Hematopoietic multipotent progenitor cell treated with erythropoietin and hydrocortisone succinate and interleukin-3 and kit ligand, for 4 days (in vitro differentiated cells): ENCODE results near the gene C14orf180.

Experiments used
- DNase-seq: peaks from one replicate; pipeline ENCODE4 v3.0.0-alpha.2; 2015

The C14orf180 gene

DNA sequence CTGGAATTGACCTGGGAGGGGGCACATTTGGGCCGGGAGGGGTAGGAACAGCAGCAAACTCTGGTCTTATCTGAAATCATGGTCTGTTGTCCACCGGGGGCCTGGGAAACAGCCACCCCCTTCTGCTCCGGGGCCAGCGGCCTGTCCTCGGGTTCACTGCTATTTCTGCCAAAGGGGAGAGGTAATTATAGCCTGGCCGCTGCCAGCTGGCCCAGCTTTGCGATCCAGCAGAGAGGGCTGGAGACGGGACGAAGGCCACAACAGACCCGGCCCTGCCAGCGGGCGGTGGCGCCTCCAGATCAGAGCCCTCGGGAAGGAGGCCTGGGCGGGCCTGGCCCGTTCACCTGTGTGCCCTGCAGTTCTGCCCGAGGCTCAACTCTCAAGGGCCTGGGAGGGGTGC lies at the start of gene C14orf180:
C14orf180 (plus strand) TSS at position 258 of the 400 bp plus-strand sequence. CDS start 6,667 bp downstream, outside the sequence.
- no peak for DNase-seq

DNA sequence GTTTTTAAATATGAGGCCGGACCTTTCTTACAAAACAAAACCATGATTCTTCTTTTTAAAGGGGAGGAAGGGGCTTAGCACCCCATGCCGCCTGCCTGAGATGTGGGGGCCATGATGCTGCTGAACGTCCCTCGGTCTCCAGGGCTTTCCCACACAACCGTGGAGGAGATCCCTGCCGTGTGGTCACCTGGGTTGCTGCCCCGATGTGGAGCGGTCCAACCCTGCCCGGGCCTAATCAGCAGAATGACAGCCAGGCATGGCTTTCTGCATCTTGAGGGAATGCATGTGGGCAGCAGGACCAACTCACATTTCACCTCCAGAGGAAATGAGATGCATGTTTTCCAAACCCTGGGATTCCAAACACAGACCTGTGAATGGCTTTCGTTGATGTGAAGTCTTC lies 48.9 kb upstream of the C14orf180 start:
- DNase-seq, result no peak

DNA sequence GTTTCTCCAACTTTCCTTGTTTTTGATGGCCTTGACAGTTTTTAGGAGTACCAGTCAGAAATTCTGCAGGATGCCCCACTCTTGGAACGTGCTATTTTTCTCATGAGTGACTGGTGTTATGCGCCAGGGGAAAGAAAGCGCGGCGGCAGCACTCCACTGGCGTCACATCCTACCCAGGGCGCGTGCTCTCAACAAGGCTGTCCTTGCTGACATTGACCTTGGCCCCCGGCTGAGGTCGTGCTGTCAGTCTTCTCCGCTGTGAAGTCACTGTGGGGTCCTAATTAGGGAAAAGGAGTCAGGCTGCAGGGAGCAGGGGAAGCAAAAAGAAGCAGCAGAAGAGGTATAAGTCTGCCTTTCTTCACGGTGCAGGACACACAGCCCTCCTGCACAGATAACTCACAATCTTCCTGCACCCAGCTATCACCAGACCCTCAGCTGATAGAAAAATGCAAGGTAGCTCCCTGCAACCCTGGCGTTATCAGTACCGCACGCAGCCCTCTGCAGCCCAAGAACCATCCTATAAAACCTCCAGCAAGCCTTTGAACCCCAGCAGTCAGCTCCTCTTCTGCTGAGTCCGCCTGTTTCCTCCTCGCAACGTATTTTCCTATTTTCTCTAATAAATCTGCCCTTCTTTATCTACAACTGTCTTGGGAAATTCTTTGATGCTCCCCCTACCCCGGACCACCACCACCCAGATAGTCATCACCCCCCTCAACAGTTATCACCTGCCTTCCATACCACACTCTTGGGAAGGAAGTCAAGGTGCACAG lies 48.0 kb upstream of the C14orf180 start:
- no peak for DNase-seq

DNA sequence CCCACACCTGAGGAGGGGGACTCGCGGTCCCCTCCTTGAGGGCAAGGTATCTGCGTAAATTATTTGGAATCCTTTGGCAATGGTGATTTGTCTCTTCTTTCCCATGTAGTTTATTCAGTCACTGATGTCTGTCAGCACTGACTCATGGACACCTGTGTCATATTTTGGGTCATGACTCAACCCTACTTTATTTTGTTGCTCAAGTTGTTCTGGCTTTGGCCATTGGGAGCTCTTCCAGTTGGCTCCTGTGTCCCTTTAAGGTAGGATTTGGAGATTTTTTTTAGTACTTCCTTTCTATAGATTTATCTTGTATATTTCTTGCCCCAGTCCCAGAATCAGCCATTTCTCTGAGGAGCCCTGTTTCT lies 47.4 kb upstream of the C14orf180 start:
- no peak for DNase-seq

DNA sequence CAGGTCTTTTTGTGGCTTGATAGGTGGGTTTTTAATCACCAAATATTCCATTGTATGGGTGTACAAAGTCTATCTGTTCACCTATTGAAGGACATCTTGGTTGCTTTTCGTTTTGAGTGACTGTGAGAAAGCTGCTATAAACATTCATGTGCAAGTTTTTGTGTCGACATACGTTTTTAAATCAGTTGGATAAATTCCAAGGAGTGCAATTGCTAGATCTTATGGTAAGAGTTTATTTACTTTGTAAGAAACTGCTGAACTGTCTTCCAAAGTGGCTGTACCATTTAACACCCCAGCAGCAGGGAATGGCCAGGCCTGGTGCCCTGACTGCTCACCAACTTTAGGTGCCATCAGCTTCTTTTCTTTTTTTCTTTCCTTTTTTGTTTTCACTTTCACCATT lies 45.5 kb upstream of the C14orf180 start:
- no peak for DNase-seq

DNA sequence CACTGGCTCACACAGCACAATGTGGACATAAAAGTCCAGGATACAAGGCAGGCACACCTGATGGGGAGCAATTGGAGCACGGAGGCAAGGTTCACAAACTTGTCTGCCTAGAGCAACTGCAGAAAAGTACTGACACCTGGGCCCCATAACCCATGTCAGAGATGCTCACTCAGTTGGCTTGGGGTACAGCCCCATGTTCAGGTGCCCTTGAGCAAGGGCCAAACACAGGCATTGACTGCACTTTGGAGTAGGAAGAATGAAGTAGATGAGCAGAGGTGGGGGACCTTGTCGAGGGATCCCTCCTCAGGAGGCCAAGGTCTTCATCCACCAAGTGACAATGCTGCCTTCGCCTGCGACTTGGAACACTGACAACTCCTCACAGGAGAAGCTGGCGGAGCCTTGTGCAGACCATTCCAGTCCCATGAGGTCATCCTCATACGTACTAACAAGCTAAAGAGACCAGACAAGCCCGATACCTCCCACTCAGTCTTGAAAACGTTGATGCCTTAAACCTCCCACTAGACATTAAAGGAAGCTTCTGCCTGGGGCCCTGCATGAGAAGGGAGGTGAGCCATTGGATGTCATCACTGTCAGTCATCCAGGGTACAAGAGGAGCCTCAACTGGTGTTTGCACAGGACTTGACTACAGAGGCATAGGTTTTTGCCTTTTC lies 42.5 kb upstream of the C14orf180 start:
- no peak for DNase-seq

DNA sequence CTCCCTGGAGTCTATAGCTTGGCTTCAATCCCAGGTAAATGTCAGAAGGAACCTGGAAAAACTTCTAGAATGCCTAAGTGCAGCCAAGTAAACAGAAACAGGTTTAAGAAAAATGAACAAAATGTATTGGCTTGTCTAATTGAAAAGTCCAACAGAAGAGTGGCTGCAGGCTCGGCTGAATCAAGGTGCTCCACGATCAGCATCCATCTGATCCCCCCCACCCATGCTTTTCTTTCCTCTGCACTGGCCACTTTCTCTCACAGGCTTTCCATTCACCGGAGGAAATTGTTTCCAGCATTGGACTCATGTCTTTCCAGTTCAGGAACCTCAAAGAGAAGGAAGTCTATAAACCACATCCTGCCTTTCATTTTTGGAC lies 42.0 kb upstream of the C14orf180 start:
- DNase-seq, result no peak

DNA sequence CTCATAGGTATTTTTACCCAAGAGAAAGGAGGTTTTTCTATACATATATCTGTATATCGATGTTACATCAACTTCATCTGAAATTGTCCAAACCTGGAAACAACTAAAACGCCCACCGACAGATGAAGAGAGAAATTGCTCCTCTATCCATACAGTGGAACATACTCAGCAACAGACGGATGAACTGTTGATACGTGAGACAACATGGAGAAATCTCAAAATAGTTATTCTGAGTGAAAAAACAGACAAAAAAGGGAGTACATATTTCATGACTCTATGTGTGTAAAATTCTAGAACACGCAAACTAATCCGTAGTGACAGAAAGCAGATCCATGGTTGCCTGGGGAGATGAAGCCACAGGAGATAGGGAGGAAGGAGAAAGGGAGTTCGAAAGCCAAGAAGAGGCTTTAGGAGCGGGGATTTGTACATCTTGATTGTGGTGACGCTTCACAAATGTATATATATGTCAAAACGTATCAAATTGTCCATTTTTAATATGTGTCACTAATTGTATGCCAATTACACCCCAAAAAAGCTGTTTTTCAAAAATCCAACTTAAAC lies 37.6 kb upstream of the C14orf180 start:
- no peak for DNase-seq

DNA sequence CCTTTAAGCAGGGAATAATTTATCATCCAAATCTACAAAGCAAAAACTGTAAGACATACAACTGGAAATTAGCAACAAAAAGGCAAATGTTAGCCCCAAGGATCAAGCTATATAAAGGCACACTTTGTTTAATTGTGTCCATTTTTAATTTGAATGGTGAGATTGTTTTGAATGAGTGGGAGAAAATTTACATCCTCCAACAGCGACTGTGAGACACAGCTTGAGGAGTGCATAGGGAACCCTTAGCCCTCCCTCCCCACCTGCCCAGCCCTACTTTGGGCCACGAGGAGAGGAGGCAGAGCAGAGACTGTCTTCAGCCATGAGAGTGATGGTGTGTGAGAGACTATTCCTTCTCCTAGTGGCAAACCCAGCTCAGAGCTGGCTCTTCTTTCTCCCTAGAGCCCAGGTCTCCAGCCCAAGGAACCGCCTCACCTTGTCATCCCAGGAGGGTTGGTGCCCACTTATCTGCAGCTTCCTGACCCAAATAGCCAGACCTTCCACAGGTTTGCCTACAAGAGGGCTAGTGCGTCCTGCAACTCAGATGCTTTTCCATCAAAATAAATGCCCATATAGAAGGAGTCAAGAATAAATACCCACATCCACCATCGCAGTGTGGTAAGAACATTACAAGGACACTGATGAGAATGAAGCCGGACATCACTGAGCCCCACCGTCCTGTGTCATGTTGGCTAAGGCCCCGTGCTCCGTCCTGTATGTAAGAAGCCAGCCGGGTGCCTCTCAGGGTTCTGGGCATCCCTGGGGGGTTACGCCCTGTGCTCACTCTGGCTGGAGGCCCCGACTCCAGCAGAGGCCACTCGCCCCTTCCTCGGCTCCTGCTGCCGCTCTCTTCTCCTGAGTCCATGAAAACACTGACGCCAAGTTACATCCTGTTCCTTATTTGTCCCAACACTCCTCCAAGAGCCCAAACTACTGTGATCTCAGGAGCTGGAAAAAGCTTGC lies 36.4 kb upstream of the C14orf180 start:
- no peak for DNase-seq

DNA sequence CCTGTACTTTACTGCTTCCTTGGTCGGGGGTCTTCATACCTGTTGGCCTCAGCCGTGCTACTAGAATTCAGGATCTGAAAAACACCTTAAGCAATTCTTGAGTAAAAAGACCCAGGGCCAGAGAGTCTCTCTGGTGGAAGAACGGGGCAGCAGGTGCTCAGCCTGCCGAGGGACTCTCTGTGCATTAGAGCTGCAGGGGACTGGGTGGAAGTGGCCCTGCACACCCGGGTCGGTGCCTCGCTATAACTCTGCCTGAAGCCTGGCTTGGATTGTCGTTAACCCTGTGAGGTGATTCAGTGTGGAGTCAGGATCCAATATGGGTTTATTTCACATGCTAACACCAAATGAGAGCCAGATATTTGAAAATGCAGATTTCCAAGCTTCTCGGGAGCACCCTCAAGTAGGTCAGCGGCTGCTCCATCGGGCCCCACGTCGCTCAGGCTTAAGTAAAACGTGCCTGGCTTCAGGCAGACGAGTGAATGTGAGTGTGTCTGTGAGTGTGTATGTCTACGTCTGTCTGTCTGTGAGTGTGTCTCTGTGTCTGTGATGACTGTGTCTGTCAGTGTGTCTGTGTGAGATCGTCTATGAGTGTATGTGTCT lies 35.1 kb upstream of the C14orf180 start:
- DNase-seq, result no peak

DNA sequence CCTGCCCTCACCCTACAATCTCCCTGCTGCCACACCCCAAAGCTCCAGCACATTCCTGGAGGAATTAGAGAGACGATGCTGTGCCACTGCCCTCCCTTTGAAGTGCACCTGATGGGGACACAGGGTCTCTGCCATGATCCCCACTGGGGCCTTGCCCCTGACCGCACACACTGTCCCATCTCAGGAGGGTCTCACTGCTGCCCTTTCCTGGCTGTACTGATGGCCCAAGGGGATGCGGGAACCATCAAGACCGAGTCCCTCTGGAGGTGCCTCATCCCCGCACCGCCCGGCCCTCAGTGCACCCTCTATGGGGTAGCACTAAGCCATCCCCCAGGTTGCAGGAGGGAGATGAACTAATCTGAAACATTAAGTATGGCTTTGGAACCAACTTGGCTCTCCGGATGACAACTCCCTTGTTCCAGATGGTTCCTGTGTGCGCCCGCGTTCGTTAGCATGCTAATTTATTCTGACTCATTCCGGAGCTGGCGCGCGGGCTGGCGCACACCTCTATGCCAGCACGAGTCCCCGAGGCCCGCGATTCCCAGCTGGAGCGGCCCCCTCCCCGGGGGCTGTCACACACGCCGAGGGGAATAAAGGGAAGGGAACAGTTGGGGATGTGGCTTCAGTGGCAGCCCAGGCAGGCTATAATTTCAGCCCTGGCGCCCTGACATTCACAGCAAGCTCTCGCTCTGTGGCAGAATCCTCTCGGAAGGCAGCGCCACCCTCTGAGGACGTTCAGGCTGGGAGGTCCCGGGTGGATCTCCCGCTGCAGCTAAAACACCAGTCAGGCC lies 34.2 kb upstream of the C14orf180 start:
- DNase-seq, result no peak

DNA sequence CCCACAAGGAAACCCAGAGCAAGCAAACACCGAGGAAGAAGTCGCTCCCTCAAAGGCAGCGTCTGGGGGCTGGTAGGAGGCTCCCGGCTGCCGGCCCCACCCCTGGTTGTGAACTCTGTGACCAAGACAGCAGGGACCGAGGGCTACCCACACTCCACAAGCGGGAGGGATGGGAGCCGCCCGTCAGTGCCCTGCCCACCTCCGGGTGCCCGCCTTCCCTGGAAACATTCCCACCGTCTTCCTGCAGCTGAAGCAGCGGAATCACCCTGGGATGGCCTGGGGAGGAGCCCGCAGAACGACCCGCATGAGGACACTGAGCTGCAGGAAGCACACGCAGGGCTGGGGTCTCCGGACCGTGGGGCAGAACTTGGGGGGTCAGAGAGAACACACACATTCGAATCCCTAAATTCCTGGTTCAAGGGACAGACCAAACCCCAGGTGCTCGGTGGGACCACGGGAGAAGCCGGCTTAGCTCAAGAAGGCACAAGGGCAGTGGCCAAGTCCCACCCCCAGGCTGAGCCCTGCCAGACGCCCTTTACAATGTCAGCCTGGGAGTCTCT lies 33.5 kb upstream of the C14orf180 start:
- no peak for DNase-seq

DNA sequence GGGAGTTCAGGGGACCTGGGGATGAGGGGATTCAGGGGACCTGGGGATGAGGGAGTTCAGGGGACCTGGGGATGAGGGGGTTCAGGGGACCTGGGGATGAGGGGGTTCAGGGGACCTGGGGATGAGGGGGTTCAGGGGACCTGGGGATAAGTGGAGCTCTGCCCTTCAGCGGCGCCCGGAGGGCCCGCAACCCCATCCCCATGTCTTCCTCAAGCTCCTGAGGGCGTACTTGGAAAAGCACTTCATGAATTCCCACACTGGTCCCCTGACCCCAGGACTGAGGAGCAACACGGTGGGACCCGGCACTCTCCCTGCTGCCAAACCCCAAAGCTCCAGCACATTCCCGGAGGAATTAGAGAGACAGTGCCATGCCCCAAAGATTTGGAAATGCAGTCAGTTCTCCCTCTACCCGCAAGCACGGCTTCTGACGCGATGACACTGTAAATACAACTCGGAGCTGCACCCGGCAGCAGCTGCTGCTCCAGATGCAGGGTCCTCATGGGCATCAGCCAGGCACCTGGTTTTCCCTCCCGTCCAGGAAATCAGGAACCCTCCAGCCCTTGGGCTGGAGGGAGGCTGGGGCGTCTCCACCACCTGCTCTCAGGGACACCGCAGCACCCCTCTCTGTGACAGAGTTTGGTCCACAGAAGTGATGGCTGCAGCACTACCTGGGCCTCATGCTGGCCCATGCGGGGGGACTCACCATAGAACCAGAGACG lies 32.8 kb upstream of the C14orf180 start:
- DNase-seq, result no peak

DNA sequence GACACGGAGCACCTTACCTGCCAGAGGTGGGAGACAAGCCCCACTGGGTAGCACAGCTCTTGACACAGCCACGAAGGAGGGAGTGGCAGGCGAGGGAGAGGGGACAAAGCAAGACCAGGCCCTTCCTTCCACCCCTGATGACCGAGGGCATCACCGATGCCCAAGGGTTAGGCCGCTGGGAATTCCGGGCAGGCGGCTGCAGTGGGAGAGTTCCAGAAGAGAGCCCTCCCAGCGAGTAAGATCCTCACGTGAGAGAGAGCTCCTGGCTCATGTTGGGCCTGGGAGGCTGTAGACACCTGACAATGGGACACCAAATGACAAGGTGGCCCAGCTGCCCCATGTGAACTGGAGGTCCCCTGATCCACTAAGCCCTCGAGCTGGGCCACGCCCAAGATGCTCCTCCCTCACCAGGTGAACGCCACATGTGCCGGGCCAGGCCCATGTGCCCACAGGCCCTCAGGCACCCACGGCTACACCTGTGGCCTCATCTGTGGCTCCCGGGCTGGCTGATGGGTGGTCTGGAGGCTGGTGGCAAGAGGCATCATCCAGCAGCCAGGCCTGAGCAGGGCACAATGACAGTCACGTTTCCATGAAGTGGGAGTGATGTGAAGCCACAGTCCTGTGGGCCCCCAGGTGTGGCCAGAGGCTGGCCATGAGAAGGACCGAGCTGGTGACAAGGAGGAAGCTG lies 32.1 kb upstream of the C14orf180 start:
- no peak for DNase-seq

DNA sequence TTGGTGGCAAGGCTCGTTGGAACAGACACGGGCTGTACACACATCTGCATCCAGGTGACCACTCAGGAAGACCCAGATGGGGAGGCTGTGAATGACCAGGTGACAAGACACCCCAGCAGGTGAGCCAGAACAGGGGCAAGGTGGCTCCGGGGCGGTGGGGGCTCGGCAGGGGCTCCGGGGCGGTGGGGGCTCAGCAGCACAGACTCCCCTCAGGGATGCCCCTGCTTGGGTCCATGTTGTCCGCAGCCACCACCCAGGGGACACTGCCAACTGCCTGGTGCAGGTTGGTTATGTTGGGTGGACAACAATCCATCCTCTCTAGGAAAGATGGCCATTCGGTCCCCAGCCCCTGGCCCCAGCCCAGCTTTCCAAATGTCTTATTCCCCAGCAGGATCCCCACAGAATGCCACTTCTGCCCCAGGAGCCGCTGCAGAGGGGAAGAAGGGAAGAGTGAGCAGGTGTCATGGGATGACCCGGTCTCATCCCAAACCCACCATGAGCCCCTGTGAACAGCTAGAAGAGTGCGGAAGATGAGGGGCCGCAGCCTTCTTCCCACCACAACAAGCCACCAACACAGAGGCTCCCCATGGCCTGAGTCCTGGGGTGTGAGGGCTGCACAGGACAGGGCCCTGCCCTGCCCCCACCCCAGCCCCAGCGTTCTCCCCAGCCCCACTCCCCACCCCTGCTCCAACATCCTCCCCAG lies 31.4 kb upstream of the C14orf180 start:
- DNase-seq, result no peak

DNA sequence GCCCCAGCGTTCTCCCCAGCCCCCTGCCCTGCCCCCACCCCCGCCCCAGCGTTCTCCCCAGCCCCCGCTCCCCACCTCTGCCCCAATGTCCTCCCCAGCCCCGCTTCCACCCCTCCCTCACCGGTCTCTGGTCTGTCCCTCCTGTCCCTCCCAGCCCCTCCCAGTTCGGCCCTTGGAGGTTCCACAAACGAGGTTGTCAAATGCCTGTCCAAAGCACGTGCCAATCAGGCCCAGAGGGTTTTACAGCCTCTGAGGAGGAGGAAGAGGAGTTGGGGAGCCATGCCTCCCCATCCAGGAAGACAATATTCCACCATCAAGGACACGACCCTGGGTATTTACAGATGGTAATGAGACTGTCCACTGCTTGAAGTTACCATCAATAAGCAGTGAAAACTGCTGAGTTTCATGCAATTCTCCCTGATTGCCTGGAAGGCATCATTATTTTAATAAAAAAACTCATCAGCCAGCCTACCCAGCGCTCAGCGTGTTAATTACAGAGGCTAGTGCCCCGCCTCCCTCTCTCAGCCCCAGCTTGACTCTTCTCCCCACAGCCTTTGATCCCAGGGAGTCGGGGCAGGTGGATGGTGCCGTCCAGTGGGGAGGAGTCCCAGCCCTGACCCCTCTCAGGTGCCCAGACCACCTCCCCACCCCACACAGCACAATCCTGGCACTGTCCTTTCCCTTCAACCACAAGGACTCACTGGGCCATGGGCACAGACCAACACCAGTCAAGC lies 30.6 kb upstream of the C14orf180 start:
- no peak for DNase-seq

DNA sequence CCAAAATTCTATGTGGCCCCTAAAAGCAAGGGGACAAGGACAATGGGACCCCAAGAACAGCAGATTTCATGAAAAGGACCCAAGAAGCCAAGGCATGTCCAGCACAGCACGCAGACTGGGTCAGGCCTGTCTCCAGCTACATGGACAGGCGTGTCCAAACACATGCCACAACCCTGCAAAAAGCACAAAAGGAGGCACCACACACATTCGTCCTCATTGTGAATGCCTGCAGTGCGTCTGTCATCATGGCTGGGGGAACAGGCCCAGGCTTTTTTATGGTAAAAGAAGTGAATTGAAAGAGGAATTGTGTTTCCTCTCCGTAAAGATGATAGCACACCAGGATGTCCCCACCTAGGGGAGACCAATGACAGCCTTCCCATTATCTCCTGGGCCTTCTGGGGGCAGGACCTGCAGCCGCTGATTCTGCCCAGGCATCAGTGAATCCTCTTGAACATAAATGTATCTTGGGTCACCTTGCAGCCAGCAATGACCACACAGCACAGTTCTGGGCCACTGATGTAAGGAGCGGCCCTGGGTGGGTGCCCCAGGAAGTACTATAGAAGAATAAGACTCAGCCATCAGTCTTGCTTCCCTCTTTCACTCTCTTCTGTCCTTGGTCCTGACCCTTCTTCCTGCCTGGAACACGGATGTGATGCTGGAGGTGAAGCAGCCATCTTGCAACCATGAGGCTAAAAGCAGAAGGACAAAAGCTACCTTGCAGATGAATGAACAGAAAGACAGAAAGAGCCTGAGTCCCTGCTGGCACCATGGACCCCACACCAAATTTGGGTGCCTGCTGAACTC lies 29.8 kb upstream of the C14orf180 start:
- no peak for DNase-seq

DNA sequence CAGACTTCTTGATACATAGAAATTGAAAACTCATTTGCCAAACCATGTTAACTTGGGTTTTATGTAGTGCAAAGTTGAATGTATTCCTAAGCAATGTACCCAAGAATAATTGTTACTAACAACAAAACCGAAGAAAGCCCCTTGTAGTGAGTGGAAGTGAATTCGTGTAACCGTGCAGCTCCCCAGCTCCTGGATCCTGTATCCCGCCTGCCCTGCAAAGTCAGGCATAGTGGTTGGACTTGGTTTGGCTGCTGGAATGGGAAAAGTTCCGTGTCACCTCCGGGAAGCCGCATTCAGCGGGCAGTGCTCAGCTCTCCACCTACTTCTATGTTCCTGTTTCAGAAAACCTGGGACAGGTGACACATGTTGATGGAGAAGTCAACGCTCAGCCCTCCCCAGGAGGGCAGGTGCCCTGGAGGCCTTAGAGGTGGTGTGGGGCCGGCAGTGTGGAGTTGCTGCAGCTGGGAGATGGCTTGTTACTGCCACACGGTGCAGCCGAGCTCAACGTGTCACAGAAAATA lies 29.2 kb upstream of the C14orf180 start:
- no peak for DNase-seq
